ENCODE measurements around the gene EIF4E2. TPM values are rescaled to one million over a fixed set of nuclear protein-coding genes. Genes with fewer than 3 reads are reported as not detected.

The EIF4E2 gene
- total RNA-seq, 1 donor from 2014 or later = 119 TPM

GRCh38 chr2:232563580-232563979 lies 13.1 kb downstream of the EIF4E2 start:
- DNase-seq (ENCODE audit: low read depth) = no peak

GRCh38 chr2:232567721-232568120 lies 17.2 kb downstream of the EIF4E2 start:
- peak; percentile 44 for DNase-seq (ENCODE audit: low read depth)

GRCh38 chr2:232568161-232568560 lies 17.7 kb downstream of the EIF4E2 start:
- peak; percentile 94 for DNase-seq (ENCODE audit: low read depth)

GRCh38 chr2:232569541-232569940 lies 19.1 kb downstream of the EIF4E2 start:
- no peak for DNase-seq (ENCODE audit: low read depth)

GRCh38 chr2:232570481-232570880 lies 20.0 kb downstream of the EIF4E2 start:
- DNase-seq (ENCODE audit: low read depth) = peak; percentile 73

- DNase-seq (ENCODE audit: low read depth) = no peak
Observed at GRCh38 chr2:232571026-232571474, 20.6 kb downstream of the EIF4E2 start.

GRCh38 chr2:232573042-232573441 lies 22.6 kb downstream of the EIF4E2 start:
- no peak for DNase-seq (ENCODE audit: low read depth)

GRCh38 chr2:232573771-232574435 lies 23.4 kb downstream of the EIF4E2 start:
- DNase-seq (ENCODE audit: low read depth) = no peak

- peak; percentile 81 for DNase-seq (ENCODE audit: low read depth)
Observed at GRCh38 chr2:232574674-232575403, 24.4 kb downstream of the EIF4E2 start.

GRCh38 chr2:232575404-232575746 lies 24.9 kb downstream of the EIF4E2 start:
- no peak for DNase-seq (ENCODE audit: low read depth)

- DNase-seq (ENCODE audit: low read depth) = no peak
Observed at GRCh38 chr2:232576995-232577394, 26.5 kb downstream of the EIF4E2 start.

- peak; percentile 62 for DNase-seq (ENCODE audit: low read depth)
Observed at GRCh38 chr2:232577841-232578240, 27.4 kb downstream of the EIF4E2 start.

- no peak for DNase-seq (ENCODE audit: low read depth)
Observed at GRCh38 chr2:232578626-232579025, 28.1 kb downstream of the EIF4E2 start.

- DNase-seq (ENCODE audit: low read depth) = no peak
Observed at GRCh38 chr2:232580648-232580981, 30.1 kb downstream of the EIF4E2 start.

GRCh38 chr2:232581725-232582124 lies 31.2 kb downstream of the EIF4E2 start:
- no peak for DNase-seq (ENCODE audit: low read depth)

- DNase-seq (ENCODE audit: low read depth) = no peak
Observed at GRCh38 chr2:232584238-232584637, 33.7 kb downstream of the EIF4E2 start.

GRCh38 chr2:232586943-232587505 lies 36.5 kb downstream of the EIF4E2 start:
- DNase-seq (ENCODE audit: low read depth) = no peak

GRCh38 chr2:232587512-232587911 lies 37.0 kb downstream of the EIF4E2 start:
- no peak for DNase-seq (ENCODE audit: low read depth)

- no peak for DNase-seq (ENCODE audit: low read depth)
Observed at GRCh38 chr2:232588031-232588430, 37.5 kb downstream of the EIF4E2 start.

GRCh38 chr2:232588680-232589585 lies 38.4 kb downstream of the EIF4E2 start:
- peak; percentile 82 for DNase-seq (ENCODE audit: low read depth)

GRCh38 chr2:232592772-232593395 lies 42.4 kb downstream of the EIF4E2 start:
- peak; percentile 78 for DNase-seq (ENCODE audit: low read depth)
